HFF-Myc (cell line): Measurements from ENCODE around the gene RASAL2.

Source experiments
- DNase-seq: peaks from one replicate; pipeline ENCODE4 v3.0.0-alpha.2; 2011; ENCODE audit warnings: low read depth; ENCODE audit errors: extremely low read depth
- H3K4me3 ChIP-seq: replicated peaks from 2 replicates; pipeline ENCODE4 v1.5.1; 2011; ENCODE audit warnings: low read depth, mild to moderate bottlenecking, control low read depth, low read length
- CTCF ChIP-seq: IDR thresholded peaks from 2 replicates; pipeline ENCODE4 v1.5.1; 2012; ENCODE audit warnings: mild to moderate bottlenecking, low read depth, low read length, control low read depth; ENCODE audit errors: missing control alignments

The RASAL2 gene

GRCh38 chr1:178456472-178456871 is 362.6 kb downstream of the RASAL2 start:
- DNase-seq: no peak
- no peak for TF ChIP-seq CTCF
- no peak overlapping the region for H3K4me3 ChIP-seq

- no peak for DNase-seq
- no peak overlapping the region for H3K4me3 ChIP-seq
- no peak for TF ChIP-seq CTCF
These were observed 363.7 kb downstream of the RASAL2 start for GRCh38 chr1:178457651-178458050.

DNA sequence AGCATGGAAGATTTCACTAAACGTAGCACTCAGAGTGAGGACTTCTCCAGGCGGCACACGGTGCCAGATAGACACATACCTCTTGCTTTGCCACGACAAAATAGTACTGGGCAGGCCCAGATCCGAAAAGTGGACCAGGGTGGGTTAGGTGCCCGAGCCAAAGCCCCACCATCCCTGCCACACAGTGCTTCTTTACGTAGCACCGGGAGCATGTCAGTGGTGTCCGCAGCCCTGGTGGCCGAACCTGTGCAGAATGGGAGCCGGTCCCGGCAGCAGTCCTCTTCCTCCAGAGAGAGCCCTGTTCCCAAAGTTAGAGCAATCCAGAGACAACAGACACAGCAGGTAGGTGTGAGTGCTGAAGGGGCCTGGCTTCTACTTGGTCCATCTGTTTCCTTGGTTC is 364.3 kb downstream of the RASAL2 start:
- no peak for DNase-seq
- no peak overlapping the region for H3K4me3 ChIP-seq
- no peak for TF ChIP-seq CTCF

DNA sequence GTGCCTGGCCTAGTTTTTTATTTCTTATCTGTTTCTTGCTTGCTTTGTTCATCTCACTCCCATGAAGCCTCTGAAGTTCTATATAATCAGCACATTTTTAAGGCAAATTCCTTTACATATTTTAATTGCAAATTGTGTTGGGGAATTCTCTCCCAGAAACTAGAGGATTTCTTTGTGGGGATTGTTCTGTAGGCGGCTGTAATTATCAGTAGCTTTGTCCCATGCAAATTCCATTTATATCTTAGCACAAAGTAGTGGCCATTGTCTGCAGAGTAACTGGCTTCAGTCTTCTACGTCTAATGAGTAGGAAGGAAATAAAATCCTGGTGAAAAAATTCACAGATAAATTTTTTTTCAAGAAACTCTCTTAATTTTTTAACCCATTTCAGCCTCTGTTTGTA is 367.2 kb downstream of the RASAL2 start:
- no peak for TF ChIP-seq CTCF
- DNase-seq: no peak
- no peak overlapping the region for H3K4me3 ChIP-seq

DNA sequence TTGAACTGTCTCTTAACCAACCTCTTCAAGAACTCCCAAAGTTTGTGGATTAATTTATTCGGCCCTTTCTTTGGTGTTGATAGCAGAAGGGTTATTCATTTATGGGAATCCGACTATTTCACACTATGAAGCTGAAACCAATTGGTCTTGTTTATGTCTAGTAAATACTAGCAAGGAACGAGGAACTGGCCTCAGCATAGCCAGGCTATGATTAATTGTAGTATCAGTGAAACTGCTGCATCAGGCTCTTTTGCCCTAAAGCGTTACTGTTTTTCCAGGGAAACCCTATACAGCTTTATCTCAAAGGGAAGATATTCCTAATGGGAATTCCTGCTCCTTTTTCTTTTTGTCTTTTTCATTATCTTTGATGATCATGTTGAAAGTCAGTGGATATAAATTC is 367.8 kb downstream of the RASAL2 start:
- H3K4me3 ChIP-seq: no peak overlapping the region
- DNase-seq: no peak
- TF ChIP-seq CTCF: no peak

GRCh38 chr1:178464141-178464540 is 370.2 kb downstream of the RASAL2 start:
- no peak for TF ChIP-seq CTCF
- no peak overlapping the region for H3K4me3 ChIP-seq
- no peak for DNase-seq

DNA sequence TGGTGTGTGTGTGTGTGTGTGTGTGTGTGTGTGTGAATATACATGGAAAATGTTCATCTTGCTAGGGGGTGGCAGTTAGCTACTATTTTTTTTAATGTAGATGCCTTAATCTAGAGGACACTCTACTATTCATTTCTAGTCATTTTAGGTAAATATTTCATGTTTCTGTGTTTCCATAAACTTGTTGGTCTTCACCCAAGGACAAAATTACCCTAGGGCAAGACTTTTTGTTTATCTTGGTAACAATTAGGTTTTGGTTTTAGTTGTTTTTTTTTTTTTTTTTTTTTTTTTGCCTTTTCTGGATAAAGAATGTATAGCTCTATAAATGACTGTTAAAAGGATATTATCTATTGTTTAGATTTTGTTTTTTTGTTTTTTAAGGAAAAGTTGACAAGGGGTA is 370.7 kb downstream of the RASAL2 start:
- no peak for DNase-seq
- no peak for TF ChIP-seq CTCF
- H3K4me3 ChIP-seq: no peak overlapping the region
